ENCODE data around the gene LIN9. TPM values are rescaled to one million over a fixed set of nuclear protein-coding genes. Genes with fewer than 3 reads are reported as not detected.
A peak's percentile ranks its signal among the peaks of the same experiment; 100 is the strongest.

The LIN9 gene
- total and polyA plus RNA-seq, 2 donors (not counting 1 experiment from before 2014, with no cell fraction given): 2.3 to 2.8 TPM

DNA sequence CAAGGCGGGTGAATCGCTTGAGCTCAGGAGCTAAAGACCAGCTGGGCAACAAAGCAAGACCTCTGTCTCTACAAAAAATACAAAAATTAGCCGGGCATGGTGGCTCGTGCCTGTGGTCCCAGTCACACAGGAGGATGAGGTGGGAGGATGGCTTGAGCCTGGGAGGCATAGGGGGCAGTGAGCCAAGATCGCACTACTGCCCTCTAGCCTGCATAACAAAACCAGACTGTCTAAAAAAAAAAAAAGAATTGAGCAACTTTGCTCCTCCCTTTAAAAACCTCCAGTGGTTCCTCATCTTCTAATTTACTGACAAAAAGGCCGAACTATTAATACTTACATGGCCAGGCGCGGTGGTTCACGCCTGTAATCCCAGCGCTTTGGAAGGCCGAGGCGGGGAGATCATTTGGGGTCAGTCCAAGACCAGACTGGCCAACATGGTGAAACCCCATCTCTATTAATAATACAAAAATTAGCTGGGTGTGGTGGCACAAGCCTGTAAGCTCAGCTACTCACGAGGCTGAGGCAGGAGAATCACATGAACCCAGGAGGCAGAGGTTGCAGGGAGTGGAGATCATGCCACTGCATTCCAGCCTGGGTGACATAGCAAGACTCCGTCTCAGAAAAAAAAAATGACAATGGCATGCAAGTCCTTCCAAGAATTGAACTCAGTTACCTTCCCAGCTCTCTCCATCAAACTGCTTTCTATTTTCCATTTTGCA, 126.8 kb downstream of the LIN9 start:
- Histone ChIP-seq H3K9ac (ENCODE audit: insufficient read depth, low read length) (no peak overlapping the region), H3K4me1 (ENCODE audit: control insufficient read depth, extremely low read depth, insufficient read depth, low read length) (peaks cover 7% of the 10 kb centered on the region), H3K9me3 (ENCODE audit: control insufficient read depth, insufficient read depth, low read depth, low read length) (no peaks in the 10 kb centered on the region), H4K20me1 (ENCODE audit: control insufficient read depth, extremely low read depth, insufficient read depth, low read length) (peaks cover 16% of the 10 kb centered on the region), H2AFZ (ENCODE audit: low read length) (no peak overlapping the region), H3K27me3 (ENCODE audit: control insufficient read depth, insufficient read depth, low read length) (no peaks in the 10 kb centered on the region), H3K79me2 (ENCODE audit: control insufficient read depth, insufficient read depth, low read length) (peaks cover 93% of the 10 kb centered on the region), H3K4me3 (replicated peaks in 1 of 4; ENCODE audit: control extremely low read depth in 1 of 4, insufficient read depth in 1 of 4, low read depth in 3 of 4, low read length in 4 of 4) (no peak overlapping the region), H3K27ac (ENCODE audit: insufficient read depth, low read length) (no peak overlapping the region), H3K4me2 (ENCODE audit: extremely low read depth, insufficient read depth, low read length) (no peak overlapping the region), H3K36me3 (ENCODE audit: control insufficient read depth, insufficient read depth, low read length) (peaks cover 2% of the 10 kb centered on the region)
- DNase-seq (ENCODE audit: low read depth in 2 of 2): peak; percentile 57 to 62
- TF ChIP-seq EZH2 (IDR thresholded peaks at IDR 0.05; ENCODE audit: low read length, missing control alignments): no peak
- TF ChIP-seq, protein P1, sequence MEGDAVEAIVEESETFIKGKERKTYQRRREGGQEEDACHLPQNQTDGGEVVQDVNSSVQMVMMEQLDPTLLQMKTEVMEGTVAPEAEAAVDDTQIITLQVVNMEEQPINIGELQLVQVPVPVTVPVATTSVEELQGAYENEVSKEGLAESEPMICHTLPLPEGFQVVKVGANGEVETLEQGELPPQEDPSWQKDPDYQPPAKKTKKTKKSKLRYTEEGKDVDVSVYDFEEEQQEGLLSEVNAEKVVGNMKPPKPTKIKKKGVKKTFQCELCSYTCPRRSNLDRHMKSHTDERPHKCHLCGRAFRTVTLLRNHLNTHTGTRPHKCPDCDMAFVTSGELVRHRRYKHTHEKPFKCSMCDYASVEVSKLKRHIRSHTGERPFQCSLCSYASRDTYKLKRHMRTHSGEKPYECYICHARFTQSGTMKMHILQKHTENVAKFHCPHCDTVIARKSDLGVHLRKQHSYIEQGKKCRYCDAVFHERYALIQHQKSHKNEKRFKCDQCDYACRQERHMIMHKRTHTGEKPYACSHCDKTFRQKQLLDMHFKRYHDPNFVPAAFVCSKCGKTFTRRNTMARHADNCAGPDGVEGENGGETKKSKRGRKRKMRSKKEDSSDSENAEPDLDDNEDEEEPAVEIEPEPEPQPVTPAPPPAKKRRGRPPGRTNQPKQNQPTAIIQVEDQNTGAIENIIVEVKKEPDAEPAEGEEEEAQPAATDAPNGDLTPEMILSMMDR (conservative IDR thresholded peaks at IDR 0.05 in 1 of 2, IDR thresholded peaks at IDR 0.05 in 1 of 2; ENCODE audit: low read depth in 1 of 2, low read length in 2 of 2): peak; percentile 31

Other genes with a start within 250 kb of the LIN9 start
- 86.2 and 105 TPM in 2 replicates for gene H3-3A, start 246.4 kb downstream of the LIN9 start, total RNA-seq
- 285 and 312 TPM in 2 replicates for gene H3-3A, start 246.4 kb downstream of the LIN9 start, polyA plus RNA-seq
- gene ACBD3, start 122.4 kb downstream of the LIN9 start, total RNA-seq: 60.9 and 67.7 TPM in 2 replicates
- gene ACBD3, start 122.4 kb downstream of the LIN9 start, polyA plus RNA-seq: 62.3 and 85.0 TPM in 2 replicates
- gene MIXL1, start 85.5 kb downstream of the LIN9 start, total RNA-seq: not detected in 2 replicates
- 0.07 and 0.08 TPM in 2 replicates for gene MIXL1, start 85.5 kb downstream of the LIN9 start, polyA plus RNA-seq
- 63.4 and 78.4 TPM in 2 replicates for gene PARP1, start 98.9 kb upstream of the LIN9 start, total RNA-seq
- gene PARP1, start 98.9 kb upstream of the LIN9 start, polyA plus RNA-seq: 61.7 and 113 TPM in 2 replicates
- gene STUM, start 239.6 kb upstream of the LIN9 start, total RNA-seq: under 0.01 TPM in 1 of 2 replicates, not detected in the other
- 0.01 and 0.02 TPM in 2 replicates for gene STUM, start 239.6 kb upstream of the LIN9 start, polyA plus RNA-seq